SU-DHL-6 (cell line): ENCODE data around the gene TLDC2.
"Not testable (repeated sequence)": the region's sequence is repeated elsewhere in the genome, so short reads cannot be mapped to it uniquely, and the experiment has no call there.

Experiments used
- H2AFZ ChIP-seq: fragments of 200-600 bp; sonication (generic); 2 replicates; pipeline ENCODE4 v1.6.1; 2014; ENCODE audit warnings: low read depth, mild to moderate bottlenecking, moderate library complexity, mixed read lengths, antibody characterized with exemption, low read length; ENCODE audit not compliant: severe bottlenecking
- H3F3A ChIP-seq: fragments of 200-600 bp; shearing (Covaris generic); 2 replicates; pipeline ENCODE4 v1.6.0; 2016; ENCODE audit warnings: antibody characterized with exemption, mild to moderate bottlenecking; ENCODE audit not compliant: insufficient read depth
- H3K27ac ChIP-seq: fragments of 200-600 bp; sonication (generic); 2 replicates; pipeline ENCODE4 v1.5.1; 2016; ENCODE audit warnings: low read depth, mild to moderate bottlenecking, low read length, moderate library complexity, mixed read lengths
- H3K27me3 ChIP-seq: fragments of 200-600 bp; sonication (generic), shearing (Covaris generic); 2 replicates; pipeline ENCODE4 v1.6.0; 2014; ENCODE audit warnings: mild to moderate bottlenecking, low read length
- H3K36me3 ChIP-seq: fragments of 200-600 bp; sonication (generic); 2 replicates; pipeline ENCODE4 v1.6.1; 2014; ENCODE audit warnings: mild to moderate bottlenecking, low read length, mixed read lengths
- H3K4me2 ChIP-seq: fragments of 300-600, 200-600 bp; shearing (Covaris generic), sonication (generic); 2 replicates; pipeline ENCODE4 v1.6.0; 2014; ENCODE audit warnings: low read length, low read depth, mild to moderate bottlenecking; ENCODE audit not compliant: poor library complexity, severe bottlenecking
- H3K4me3 ChIP-seq: fragments of 200-600 bp; sonication (generic); 2 replicates; pipeline ENCODE4 v1.5.1; 2014; ENCODE audit warnings: antibody characterized with exemption, low read length, mild to moderate bottlenecking, mixed read lengths; ENCODE audit not compliant: insufficient read depth, poor library complexity, severe bottlenecking
- H3K79me2 ChIP-seq: fragments of 200-600 bp; sonication (generic); 2 replicates; pipeline ENCODE4 v1.6.1; 2014; ENCODE audit warnings: mild to moderate bottlenecking, low read length, moderate library complexity; ENCODE audit not compliant: insufficient read depth
- H3K9ac ChIP-seq: fragments of 200-600 bp; sonication (generic); 2 replicates; pipeline ENCODE4 v1.7.0; 2014; ENCODE audit warnings: mild to moderate bottlenecking, low read length
- H3K9me2 ChIP-seq: fragments of 200-600 bp; sonication (generic); replicated peaks from 2 replicates; pipeline ENCODE4 v1.6.1; 2014; ENCODE audit warnings: low read length; ENCODE audit not compliant: insufficient read depth
- H3K9me3 ChIP-seq: fragments of 200-600 bp; sonication (generic); 2 replicates; pipeline ENCODE4 v1.6.1; 2014; ENCODE audit warnings: low read length, mixed read lengths; ENCODE audit not compliant: insufficient read depth
- H4K20me1 ChIP-seq: fragments of 200-600 bp; sonication (generic); 2 replicates; pipeline ENCODE4 v1.6.1; 2014; ENCODE audit warnings: low read depth, mild to moderate bottlenecking, antibody characterized with exemption, low read length, moderate library complexity, mixed read lengths
- EZH2phosphoT487 ChIP-seq: fragments of 200-600 bp; sonication (generic), shearing (Covaris generic); conservative IDR thresholded peaks from 2 replicates; pipeline ENCODE4 v1.6.1; 2018; ENCODE audit warnings: mild to moderate bottlenecking, antibody characterized with exemption, low read length, moderate library complexity, mixed read lengths
- TF ChIP-seq, protein P1 (sequence below): fragments of 200-600 bp; sonication (generic); IDR thresholded peaks from one replicate; pipeline ENCODE4 v1.5.1; 2017; ENCODE audit warnings: antibody characterized with exemption, mild to moderate bottlenecking, low read length, moderate library complexity; ENCODE audit not compliant: insufficient read depth, poor library complexity, severe bottlenecking

TLDC2 gene

DNA sequence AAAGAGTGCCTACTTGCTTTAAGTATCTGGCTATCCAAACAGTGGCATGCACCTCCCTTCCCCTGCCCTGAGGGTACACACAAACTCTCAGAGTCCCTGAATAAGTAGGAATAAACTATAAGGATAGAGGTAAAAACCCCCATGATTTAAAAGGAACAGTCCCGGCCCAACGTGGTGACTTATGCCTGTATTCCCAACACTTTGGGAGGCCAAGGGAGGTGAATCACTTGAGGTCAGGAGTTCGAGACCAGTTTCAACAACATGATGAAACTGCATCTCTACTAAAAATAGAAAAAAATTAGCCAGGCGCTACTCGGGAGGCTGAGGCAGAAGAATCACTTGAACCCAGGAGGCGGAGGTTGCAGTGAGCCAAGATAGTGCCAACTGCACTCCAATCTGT is 53.4 kb downstream of the TLDC2 start:
- Histone ChIP-seq H3K9me3 (no peaks in the 10 kb centered on the region), H3K27me3 (no peaks in the 10 kb centered on the region), H3F3A (no peaks in the 10 kb centered on the region), H3K4me3 (no peak overlapping the region), H3K36me3 (peaks cover 9% of the 10 kb centered on the region), H3K9ac (no peak overlapping the region), H3K27ac (no peak overlapping the region), H4K20me1 (no peaks in the 10 kb centered on the region), H3K79me2 (no peaks in the 10 kb centered on the region), H3K9me2 (no peaks in the 10 kb centered on the region), H3K4me2 (no peak overlapping the region), H2AFZ (no peak overlapping the region)
- TF ChIP-seq, protein P1, sequence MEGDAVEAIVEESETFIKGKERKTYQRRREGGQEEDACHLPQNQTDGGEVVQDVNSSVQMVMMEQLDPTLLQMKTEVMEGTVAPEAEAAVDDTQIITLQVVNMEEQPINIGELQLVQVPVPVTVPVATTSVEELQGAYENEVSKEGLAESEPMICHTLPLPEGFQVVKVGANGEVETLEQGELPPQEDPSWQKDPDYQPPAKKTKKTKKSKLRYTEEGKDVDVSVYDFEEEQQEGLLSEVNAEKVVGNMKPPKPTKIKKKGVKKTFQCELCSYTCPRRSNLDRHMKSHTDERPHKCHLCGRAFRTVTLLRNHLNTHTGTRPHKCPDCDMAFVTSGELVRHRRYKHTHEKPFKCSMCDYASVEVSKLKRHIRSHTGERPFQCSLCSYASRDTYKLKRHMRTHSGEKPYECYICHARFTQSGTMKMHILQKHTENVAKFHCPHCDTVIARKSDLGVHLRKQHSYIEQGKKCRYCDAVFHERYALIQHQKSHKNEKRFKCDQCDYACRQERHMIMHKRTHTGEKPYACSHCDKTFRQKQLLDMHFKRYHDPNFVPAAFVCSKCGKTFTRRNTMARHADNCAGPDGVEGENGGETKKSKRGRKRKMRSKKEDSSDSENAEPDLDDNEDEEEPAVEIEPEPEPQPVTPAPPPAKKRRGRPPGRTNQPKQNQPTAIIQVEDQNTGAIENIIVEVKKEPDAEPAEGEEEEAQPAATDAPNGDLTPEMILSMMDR: no peak
- TF ChIP-seq EZH2phosphoT487: no peak

DNA sequence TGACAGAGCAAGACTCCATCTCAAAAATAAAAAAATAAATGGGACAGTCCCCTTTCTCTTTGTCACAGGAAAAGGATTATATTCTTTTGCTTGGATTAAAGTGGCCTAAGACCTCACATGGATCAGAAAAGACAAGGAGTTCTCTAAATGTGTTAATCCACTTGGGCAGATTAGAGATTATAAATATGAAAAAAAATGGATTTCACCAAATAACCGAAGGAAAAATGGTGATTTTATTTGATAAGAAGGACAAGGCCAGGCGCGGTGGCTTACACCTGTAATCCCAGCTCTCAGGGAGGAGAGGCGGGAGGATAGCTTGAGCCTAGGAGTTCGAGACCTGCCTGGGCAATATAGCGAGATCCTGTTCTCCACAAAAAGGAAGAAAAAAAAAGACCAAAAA is 53.8 kb downstream of the TLDC2 start:
- TF ChIP-seq, protein P1: no peak
- TF ChIP-seq EZH2phosphoT487: no peak
- H3K27me3 ChIP-seq: no peaks in the 10 kb centered on the region
- no peaks in the 10 kb centered on the region for H3K9me3 ChIP-seq
- no peaks in the 10 kb centered on the region for H3F3A ChIP-seq
- no peak overlapping the region for H3K27ac ChIP-seq
- peaks cover 9% of the 10 kb centered on the region for H3K36me3 ChIP-seq
- no peaks in the 10 kb centered on the region for H4K20me1 ChIP-seq
- H3K9me2 ChIP-seq: no peaks in the 10 kb centered on the region
- H3K9ac ChIP-seq: no peak overlapping the region
- H3K4me3 ChIP-seq: no peak overlapping the region
- H3K4me2 ChIP-seq: no peak overlapping the region
- no peaks in the 10 kb centered on the region for H3K79me2 ChIP-seq
- H2AFZ ChIP-seq: no peak overlapping the region

DNA sequence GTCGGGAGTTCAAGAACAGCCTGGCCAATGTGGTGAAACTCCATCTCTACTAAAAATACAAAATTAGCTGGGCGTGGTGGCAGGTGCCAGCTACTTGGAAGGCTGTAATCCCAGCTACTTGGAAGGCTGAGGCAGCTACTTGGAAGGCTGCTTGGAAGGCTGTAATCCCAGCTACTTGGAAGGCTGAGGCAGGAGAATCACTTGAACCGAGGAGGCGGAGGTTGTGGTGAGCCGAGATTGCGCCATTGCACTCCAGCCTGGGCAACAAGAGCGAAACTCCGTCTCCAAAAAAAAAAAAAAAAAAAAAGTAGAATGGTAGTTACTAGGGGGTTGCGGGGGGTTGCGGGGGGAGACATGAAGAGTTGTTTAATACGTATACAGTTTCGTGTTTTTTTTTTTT is 56.1 kb downstream of the TLDC2 start:
- H3K36me3 ChIP-seq: not testable (repeated sequence)

DNA sequence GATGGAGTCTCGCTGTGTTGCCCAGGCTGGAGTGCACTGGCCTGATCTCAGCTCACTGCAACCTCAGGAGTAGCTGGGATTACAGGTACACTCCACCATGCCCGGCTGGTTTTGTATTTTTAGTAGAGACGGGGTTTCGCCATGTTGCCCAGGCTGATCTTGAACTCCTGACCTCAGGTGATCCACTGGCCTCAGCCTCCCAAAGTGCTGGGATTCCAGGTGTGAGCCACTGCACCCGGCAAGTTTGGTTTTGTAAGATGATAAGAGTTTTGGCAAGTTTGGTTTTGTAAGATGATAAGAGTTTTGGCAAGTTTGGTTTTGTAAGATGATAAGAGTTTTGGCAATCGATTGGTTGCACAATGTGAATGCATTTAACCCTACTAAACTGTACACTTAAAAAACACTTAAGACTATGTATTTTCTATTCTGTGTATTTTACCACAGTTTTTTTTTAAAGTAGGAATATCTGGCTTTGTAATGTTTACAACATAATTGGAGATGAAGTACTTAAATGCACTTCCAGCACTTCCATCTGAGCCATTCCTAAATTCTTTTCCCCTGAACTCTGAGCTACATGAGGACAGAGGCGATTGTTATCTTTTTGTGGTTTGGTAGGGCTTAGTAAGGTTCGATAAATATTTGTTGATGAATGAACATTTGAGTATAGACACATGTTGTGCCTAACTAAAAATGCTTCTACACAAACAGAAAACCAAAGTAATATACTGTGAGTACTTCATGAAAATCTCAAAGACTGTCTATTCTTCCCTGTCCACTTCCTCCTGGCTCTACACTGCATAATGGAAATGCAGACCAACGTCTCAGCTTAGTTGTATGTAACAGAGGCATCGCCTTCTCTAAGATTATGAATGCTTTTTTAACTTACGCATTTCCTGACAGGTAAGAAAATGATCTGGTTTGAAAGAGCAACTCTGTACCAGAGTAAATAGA is 56.8 kb downstream of the TLDC2 start:
- TF ChIP-seq, protein P1: no peak
- TF ChIP-seq EZH2phosphoT487: no peak
- Histone ChIP-seq H3F3A (no peaks in the 10 kb centered on the region), H3K4me3 (no peak overlapping the region), H3K9me3 (no peaks in the 10 kb centered on the region), H3K9ac (no peak overlapping the region), H2AFZ (no peak overlapping the region), H3K27me3 (no peaks in the 10 kb centered on the region), H4K20me1 (no peaks in the 10 kb centered on the region), H3K9me2 (no peaks in the 10 kb centered on the region), H3K4me2 (no peak overlapping the region), H3K36me3 (peaks cover 8% of the 10 kb centered on the region), H3K79me2 (no peaks in the 10 kb centered on the region), H3K27ac (no peak overlapping the region)

More for the DNA sequence above, 56.1 kb downstream of the TLDC2 start:
- H4K20me1 ChIP-seq, H3K4me3 ChIP-seq, H2AFZ ChIP-seq, H3K9me2 ChIP-seq, H3F3A ChIP-seq, H3K9ac ChIP-seq, H3K27ac ChIP-seq, H3K79me2 ChIP-seq, H3K9me3 ChIP-seq, H3K4me2 ChIP-seq, H3K27me3 ChIP-seq: not testable (repeated sequence)

DNA sequence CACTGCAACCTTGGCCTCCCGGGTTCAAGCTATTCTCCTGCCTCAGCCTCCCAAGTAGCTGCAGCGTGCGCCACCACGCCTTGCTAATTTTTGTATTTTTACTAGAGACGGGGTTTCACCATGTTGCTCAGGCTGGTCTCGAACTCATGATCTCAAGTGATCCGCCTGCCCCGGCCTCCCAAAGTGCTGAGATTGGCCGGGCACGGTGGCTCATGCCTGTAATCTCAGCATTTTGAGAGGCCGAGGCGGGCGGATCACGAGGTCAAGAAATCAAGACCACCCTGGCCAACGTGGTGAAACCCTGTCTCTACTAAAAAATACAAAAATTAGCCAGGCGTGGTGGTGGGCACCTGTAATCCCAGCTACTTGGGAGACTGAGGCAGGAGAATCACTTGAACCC is 57.6 kb downstream of the TLDC2 start:
- not testable (repeated sequence) for H3K27me3 ChIP-seq, H3K79me2 ChIP-seq, H2AFZ ChIP-seq, H4K20me1 ChIP-seq, H3K27ac ChIP-seq, H3K9ac ChIP-seq, H3K4me2 ChIP-seq, H3K9me2 ChIP-seq, H3K4me3 ChIP-seq, H3K36me3 ChIP-seq, H3F3A ChIP-seq, H3K9me3 ChIP-seq
